BE2C (cell line): ENCODE measurements around the gene AGR3.

Experiments used
- DNase-seq: peaks from one replicate; pipeline ENCODE4 v3.0.0-alpha.2; 2020
- H3K27me3 ChIP-seq: fragments of 250-450 bp; sonication (Bioruptor Pico); 2 replicates; pipeline ENCODE4 v1.5.1; 2020; ENCODE audit warnings: mild to moderate bottlenecking
- H3K36me3 ChIP-seq: fragments of 250-450 bp; sonication (Bioruptor Pico); 2 replicates; pipeline ENCODE4 v1.5.1; 2020; ENCODE audit warnings: mild to moderate bottlenecking
- H3K4me1 ChIP-seq: fragments of 250-450 bp; sonication (Bioruptor Pico); 2 replicates; pipeline ENCODE4 v1.5.1; 2020
- H3K4me3 ChIP-seq: 2 replicates; pipeline ENCODE4 v1.5.1; 2011; ENCODE audit warnings: low read depth, low read length
- H3K9me3 ChIP-seq: fragments of 250-450 bp; sonication (Bioruptor Pico); 2 replicates; pipeline ENCODE4 v1.5.1; 2020
- CTCF ChIP-seq: IDR thresholded peaks from 2 replicates; pipeline ENCODE4 v1.5.1; 2012; ENCODE audit warnings: mild to moderate bottlenecking, low read depth, low read length

The AGR3 gene

GRCh38 chr7:16838386-16838785, 43.4 kb downstream of the AGR3 start:
- TF ChIP-seq CTCF = no peak
- DNase-seq = no peak
- H3K27me3 ChIP-seq = no peaks in the 10 kb centered on the region; the same call in 1 of the 2 replicates

DNA sequence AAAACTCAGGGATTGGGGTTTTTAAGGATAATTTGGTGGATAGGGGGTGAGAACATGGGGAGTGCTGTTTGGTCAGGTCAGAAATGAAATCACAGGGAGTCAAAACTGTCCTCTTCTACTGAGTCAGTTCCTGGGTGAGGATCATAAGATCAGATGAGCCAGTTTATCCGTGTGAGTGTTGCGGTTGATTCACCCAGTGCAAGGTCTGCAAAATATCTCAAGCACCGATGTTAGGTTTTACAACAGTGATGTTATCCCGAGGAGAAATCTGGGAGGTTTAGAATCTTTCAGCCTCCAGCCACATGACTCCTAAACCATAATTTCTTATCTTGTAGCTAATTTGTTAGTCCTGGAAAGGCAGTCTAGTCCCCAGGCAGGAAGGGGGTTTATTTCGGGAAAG, 45.3 kb downstream of the AGR3 start:
- Histone ChIP-seq H3K27me3 (no peaks in the 10 kb centered on the region; the same call in 1 of the 2 replicates), H3K4me1 (no peaks in the 10 kb centered on the region)

More at GRCh38 chr7:16838386-16838785, 43.4 kb downstream of the AGR3 start:
- Histone ChIP-seq H3K36me3 (no peaks in the 10 kb centered on the region), H3K9me3 (no peaks in the 10 kb centered on the region), H3K4me1 (no peaks in the 10 kb centered on the region), H3K4me3 (no peak overlapping the region)

GRCh38 chr7:16833373-16833772, 48.4 kb downstream of the AGR3 start:
- no peaks in the 10 kb centered on the region for H3K36me3 ChIP-seq
- H3K27me3 ChIP-seq = no peaks in the 10 kb centered on the region; the same call in 1 of the 2 replicates
- DNase-seq = no peak
- no peak for TF ChIP-seq CTCF
- no peaks in the 10 kb centered on the region for H3K9me3 ChIP-seq
- H3K4me1 ChIP-seq = no peaks in the 10 kb centered on the region
- H3K4me3 ChIP-seq = no peak overlapping the region

More for the DNA sequence above, 45.3 kb downstream of the AGR3 start:
- DNase-seq = no peak
- no peak overlapping the region for H3K4me3 ChIP-seq
- no peaks in the 10 kb centered on the region for H3K9me3 ChIP-seq
- no peaks in the 10 kb centered on the region for H3K36me3 ChIP-seq
- no peak for TF ChIP-seq CTCF

DNA sequence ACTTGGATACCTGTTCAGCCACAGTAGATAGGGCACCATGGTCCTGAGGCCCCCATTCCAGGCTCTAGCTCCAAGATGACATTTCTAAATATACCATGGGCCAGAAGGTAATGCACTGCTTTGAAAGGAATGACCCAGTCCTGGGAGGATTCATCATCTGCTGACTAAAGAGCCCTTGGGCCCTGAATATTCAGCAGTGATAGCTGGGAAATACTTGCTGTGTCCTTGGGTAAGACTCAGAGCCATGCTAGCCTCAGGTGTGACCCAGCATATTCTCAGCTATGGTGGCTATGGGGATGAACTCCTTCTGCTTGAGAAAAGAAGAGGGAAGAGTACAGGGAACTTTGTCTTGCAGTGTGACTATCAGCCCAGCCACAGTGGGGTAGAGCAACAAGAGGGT, 55.7 kb downstream of the AGR3 start:
- Histone ChIP-seq H3K27me3 (no peaks in the 10 kb centered on the region; the same call in 1 of the 2 replicates), H3K36me3 (no peaks in the 10 kb centered on the region), H3K4me3 (no peak overlapping the region), H3K4me1 (no peaks in the 10 kb centered on the region), H3K9me3 (no peaks in the 10 kb centered on the region)
- TF ChIP-seq CTCF = no peak
- DNase-seq = no peak

DNA sequence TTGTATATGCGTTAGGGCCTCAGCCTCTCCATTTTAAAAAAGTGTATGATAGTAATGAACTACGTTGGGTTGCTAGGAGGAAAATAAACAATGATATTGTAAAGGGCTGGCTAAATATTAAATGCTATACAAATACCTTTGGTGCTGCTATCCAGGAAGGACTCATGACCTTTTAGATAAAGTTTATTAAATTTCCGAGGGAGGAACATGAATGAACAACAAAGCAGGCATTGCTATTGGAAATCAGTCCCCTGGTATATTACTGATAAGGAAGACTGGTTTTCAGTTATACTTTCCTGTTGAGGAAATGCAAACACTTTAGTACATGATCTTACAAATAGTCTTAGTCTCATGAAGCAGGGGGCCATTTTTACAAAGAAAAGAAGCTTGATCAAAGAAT, 59.8 kb downstream of the AGR3 start:
- no peak for DNase-seq
- no peak for TF ChIP-seq CTCF

GRCh38 chr7:16818732-16819131, 63.1 kb downstream of the AGR3 start:
- Histone ChIP-seq H3K4me1 (no peaks in the 10 kb centered on the region), H3K27me3 (no peaks in the 10 kb centered on the region), H3K4me3 (no peak overlapping the region), H3K36me3 (no peaks in the 10 kb centered on the region), H3K9me3 (no peaks in the 10 kb centered on the region)
- no peak for DNase-seq
- TF ChIP-seq CTCF = no peak

More for the DNA sequence above, 59.8 kb downstream of the AGR3 start:
- Histone ChIP-seq H3K36me3 (no peaks in the 10 kb centered on the region), H3K4me3 (no peak overlapping the region), H3K27me3 (no peaks in the 10 kb centered on the region; the same call in 1 of the 2 replicates), H3K9me3 (no peaks in the 10 kb centered on the region), H3K4me1 (no peaks in the 10 kb centered on the region)
